ENCODE results near the gene TICRR.

GRCh38 chr15:89629829-89630228, 54.6 kb downstream of the TICRR start:
- TF ChIP-seq SP1 (IDR thresholded peaks at IDR 0.05) (no peak), NFRKB (IDR thresholded peaks at IDR 0.05) (no peak), FOXM1 (IDR thresholded peaks at IDR 0.05; ENCODE audit: borderline replicate concordance) (no peak), FOXA1 (IDR thresholded peaks at IDR 0.05) (no peak), ELF4 (IDR thresholded peaks at IDR 0.05) (no peak), FOXK2 (IDR thresholded peaks at IDR 0.05) (no peak), ARNT (IDR thresholded peaks at IDR 0.05) (no peak), L3MBTL2 (conservative IDR thresholded peaks at IDR 0.05) (no peak), LEF1 (IDR thresholded peaks at IDR 0.05; ENCODE audit: borderline replicate concordance) (no peak), PKNOX1 (IDR thresholded peaks at IDR 0.05) (no peak), BHLHE40 (IDR thresholded peaks at IDR 0.05; ENCODE audit: borderline replicate concordance) (no peak), HDGF (IDR thresholded peaks at IDR 0.05; ENCODE audit: borderline replicate concordance) (no peak), SUZ12 (IDR thresholded peaks at IDR 0.05) (no peak)
